ENCODE measurements around the gene ALDH9A1.

The ALDH9A1 gene

DNA sequence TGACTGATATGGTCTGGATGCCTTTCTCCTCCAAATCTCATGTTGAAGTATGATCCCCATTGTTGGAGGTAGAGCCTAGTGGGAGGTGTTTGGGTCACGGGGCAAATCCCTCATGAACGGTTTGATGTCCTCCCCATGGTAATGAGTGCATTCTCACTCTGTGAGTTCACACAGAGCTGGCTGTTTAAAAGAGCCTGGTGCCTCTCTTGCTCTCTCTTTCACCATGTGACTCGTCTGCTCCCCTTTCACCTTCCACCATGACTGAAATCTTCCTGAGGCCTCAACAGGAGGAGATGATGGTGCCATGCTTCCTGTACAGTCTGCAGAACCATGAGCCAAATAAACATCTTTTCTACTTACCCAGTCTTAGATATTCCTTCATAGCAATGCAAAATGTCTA is 30.2 kb downstream of the ALDH9A1 start:
- peaks cover 90% of the 10 kb centered on the region for H3K36me3 ChIP-seq (ENCODE audit: insufficient read depth, low read length)
- H3K9ac ChIP-seq (ENCODE audit: low read depth, low read length, poor library complexity, severe bottlenecking), result no peak overlapping the region
- H3K27me3 ChIP-seq (ENCODE audit: insufficient read depth, low read length, poor library complexity, severe bottlenecking), result no peaks in the 10 kb centered on the region
- no peak overlapping the region for H3K4me2 ChIP-seq (ENCODE audit: low read depth, low read length, poor library complexity, severe bottlenecking)
- no peaks in the 10 kb centered on the region for H3K9me3 ChIP-seq (ENCODE audit: insufficient read depth, low read depth, low read length)
- no peak overlapping the region for H2AFZ ChIP-seq (ENCODE audit: low read length)
- no peaks in the 10 kb centered on the region for H4K20me1 ChIP-seq (ENCODE audit: insufficient read depth, low read length, poor library complexity, severe bottlenecking)
- H3K9me2 ChIP-seq (replicated peaks; ENCODE audit: low read depth, low read length), result no peaks in the 10 kb centered on the region
- H3F3A ChIP-seq (ENCODE audit: low read depth), result no peaks in the 10 kb centered on the region
- H3K4me1 ChIP-seq (ENCODE audit: insufficient read depth, low read length, poor library complexity, severe bottlenecking), result no peaks in the 10 kb centered on the region
- H3K79me2 ChIP-seq (ENCODE audit: insufficient read depth, low read length), result no peaks in the 10 kb centered on the region
- no peak overlapping the region for H3K4me3 ChIP-seq (ENCODE audit: low read length, poor library complexity, severe bottlenecking)
- TF ChIP-seq EZH2phosphoT487 (IDR thresholded peaks at IDR 0.05; ENCODE audit: borderline replicate concordance), result no peak

DNA sequence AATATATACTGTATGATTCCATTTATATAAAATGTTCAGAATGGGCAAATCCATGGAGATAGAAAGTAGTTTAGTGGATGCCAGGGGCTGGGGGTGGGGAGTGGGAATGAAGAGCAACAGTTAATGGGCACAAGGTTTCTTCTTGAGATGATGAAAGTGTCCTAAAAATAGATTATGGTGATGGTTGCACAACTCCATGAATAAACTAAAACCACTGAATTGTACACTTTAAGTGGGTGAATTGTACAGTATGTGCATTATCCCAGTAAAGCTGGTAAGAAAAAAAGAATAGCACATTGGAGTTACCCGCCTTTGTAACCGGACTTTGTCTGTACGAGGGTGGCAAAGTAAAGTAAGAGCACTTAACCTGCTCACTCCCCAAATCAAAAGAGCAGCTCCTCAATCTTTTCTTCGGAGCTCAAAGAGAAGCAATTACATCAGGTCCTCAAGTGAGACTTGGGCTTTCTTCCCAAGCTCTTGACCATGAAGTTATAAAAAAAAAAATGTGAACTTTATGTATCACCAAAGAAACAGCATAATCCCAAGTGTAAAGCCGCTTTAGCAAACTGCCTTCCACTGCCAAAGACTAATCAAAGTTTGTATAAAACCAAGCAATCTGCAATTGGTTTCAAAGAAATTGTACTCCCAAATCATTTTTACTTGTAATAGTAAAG is 32.1 kb downstream of the ALDH9A1 start:
- H3K79me2 ChIP-seq (ENCODE audit: insufficient read depth, low read length), result no peaks in the 10 kb centered on the region
- TF ChIP-seq, protein P1, sequence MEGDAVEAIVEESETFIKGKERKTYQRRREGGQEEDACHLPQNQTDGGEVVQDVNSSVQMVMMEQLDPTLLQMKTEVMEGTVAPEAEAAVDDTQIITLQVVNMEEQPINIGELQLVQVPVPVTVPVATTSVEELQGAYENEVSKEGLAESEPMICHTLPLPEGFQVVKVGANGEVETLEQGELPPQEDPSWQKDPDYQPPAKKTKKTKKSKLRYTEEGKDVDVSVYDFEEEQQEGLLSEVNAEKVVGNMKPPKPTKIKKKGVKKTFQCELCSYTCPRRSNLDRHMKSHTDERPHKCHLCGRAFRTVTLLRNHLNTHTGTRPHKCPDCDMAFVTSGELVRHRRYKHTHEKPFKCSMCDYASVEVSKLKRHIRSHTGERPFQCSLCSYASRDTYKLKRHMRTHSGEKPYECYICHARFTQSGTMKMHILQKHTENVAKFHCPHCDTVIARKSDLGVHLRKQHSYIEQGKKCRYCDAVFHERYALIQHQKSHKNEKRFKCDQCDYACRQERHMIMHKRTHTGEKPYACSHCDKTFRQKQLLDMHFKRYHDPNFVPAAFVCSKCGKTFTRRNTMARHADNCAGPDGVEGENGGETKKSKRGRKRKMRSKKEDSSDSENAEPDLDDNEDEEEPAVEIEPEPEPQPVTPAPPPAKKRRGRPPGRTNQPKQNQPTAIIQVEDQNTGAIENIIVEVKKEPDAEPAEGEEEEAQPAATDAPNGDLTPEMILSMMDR (conservative IDR thresholded peaks at IDR 0.05; ENCODE audit: low read length), result no peak
- TF ChIP-seq EZH2phosphoT487 (IDR thresholded peaks at IDR 0.05; ENCODE audit: borderline replicate concordance), result no peak
- no peak overlapping the region for H2AFZ ChIP-seq (ENCODE audit: low read length)
- no peaks in the 10 kb centered on the region for H3K9me2 ChIP-seq (replicated peaks; ENCODE audit: low read depth, low read length)
- H3K27me3 ChIP-seq (ENCODE audit: insufficient read depth, low read length, poor library complexity, severe bottlenecking), result no peaks in the 10 kb centered on the region
- H3K9ac ChIP-seq (ENCODE audit: low read depth, low read length, poor library complexity, severe bottlenecking), result no peak overlapping the region
- H3K4me1 ChIP-seq (ENCODE audit: insufficient read depth, low read length, poor library complexity, severe bottlenecking), result no peaks in the 10 kb centered on the region
- H3K9me3 ChIP-seq (ENCODE audit: insufficient read depth, low read depth, low read length), result no peaks in the 10 kb centered on the region
- no peaks in the 10 kb centered on the region for H4K20me1 ChIP-seq (ENCODE audit: insufficient read depth, low read length, poor library complexity, severe bottlenecking)
- H3K4me2 ChIP-seq (ENCODE audit: low read depth, low read length, poor library complexity, severe bottlenecking), result no peak overlapping the region
- H3K36me3 ChIP-seq (ENCODE audit: insufficient read depth, low read length), result peaks cover 95% of the 10 kb centered on the region
- no peaks in the 10 kb centered on the region for H3F3A ChIP-seq (ENCODE audit: low read depth)
- H3K4me3 ChIP-seq (ENCODE audit: low read length, poor library complexity, severe bottlenecking), result no peak overlapping the region

DNA sequence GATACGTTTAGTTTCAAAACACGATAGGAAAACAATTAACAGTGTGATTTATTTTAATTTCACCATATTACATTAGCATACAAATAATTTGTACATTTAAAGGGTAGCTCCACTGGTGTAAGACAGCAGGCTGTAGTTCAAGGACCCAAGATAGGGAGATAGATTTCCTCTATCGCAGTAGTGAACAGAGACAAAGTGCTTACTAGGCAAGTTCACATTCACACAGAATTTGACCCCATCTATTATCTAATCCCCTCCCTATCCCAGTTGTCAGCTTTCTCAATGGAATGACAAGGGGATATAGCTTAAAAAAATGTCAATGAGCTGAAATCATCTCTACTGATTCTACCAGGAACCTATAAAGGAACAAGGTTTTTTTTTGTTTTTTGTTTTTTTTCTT is 36.2 kb downstream of the ALDH9A1 start:
- TF ChIP-seq, protein P1 (conservative IDR thresholded peaks at IDR 0.05; ENCODE audit: low read length), result no peak
- no peak for TF ChIP-seq EZH2phosphoT487 (IDR thresholded peaks at IDR 0.05; ENCODE audit: borderline replicate concordance)
- H3K9me3 ChIP-seq (ENCODE audit: insufficient read depth, low read depth, low read length), result no peaks in the 10 kb centered on the region
- no peak overlapping the region for H2AFZ ChIP-seq (ENCODE audit: low read length)
- H3K36me3 ChIP-seq (ENCODE audit: insufficient read depth, low read length), result peaks cover 79% of the 10 kb centered on the region
- H3K27me3 ChIP-seq (ENCODE audit: insufficient read depth, low read length, poor library complexity, severe bottlenecking), result no peaks in the 10 kb centered on the region
- H3K4me2 ChIP-seq (ENCODE audit: low read depth, low read length, poor library complexity, severe bottlenecking), result no peak overlapping the region
- H3K4me1 ChIP-seq (ENCODE audit: insufficient read depth, low read length, poor library complexity, severe bottlenecking), result no peaks in the 10 kb centered on the region
- no peak overlapping the region for H3K9ac ChIP-seq (ENCODE audit: low read depth, low read length, poor library complexity, severe bottlenecking)
- H3K4me3 ChIP-seq (ENCODE audit: low read length, poor library complexity, severe bottlenecking), result no peak overlapping the region
- no peaks in the 10 kb centered on the region for H3K79me2 ChIP-seq (ENCODE audit: insufficient read depth, low read length)
- no peaks in the 10 kb centered on the region for H4K20me1 ChIP-seq (ENCODE audit: insufficient read depth, low read length, poor library complexity, severe bottlenecking)
- no peaks in the 10 kb centered on the region for H3F3A ChIP-seq (ENCODE audit: low read depth)
- no peaks in the 10 kb centered on the region for H3K9me2 ChIP-seq (replicated peaks; ENCODE audit: low read depth, low read length)

DNA sequence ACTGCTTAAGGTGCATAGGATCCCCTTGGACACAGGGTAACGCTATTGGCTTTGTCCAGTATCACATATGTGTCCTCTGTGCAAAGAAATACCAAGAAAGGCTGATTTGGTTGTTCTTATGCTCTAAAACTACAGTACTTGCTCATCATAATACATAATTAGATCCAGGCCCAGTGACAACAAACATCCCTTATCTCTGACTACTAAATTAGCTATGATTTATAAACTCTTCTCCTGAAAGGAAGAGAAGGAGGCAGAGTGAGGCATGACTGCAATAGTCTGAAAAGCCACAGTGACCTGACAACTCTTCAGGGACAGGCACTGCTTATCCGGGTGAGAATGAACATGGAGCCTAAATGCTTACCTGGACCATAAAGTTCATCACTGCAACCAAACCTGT is 36.7 kb downstream of the ALDH9A1 start:
- TF ChIP-seq, protein P1 (conservative IDR thresholded peaks at IDR 0.05; ENCODE audit: low read length), result no peak
- TF ChIP-seq EZH2phosphoT487 (IDR thresholded peaks at IDR 0.05; ENCODE audit: borderline replicate concordance), result no peak
- H3K4me3 ChIP-seq (ENCODE audit: low read length, poor library complexity, severe bottlenecking), result no peak overlapping the region
- H3K4me1 ChIP-seq (ENCODE audit: insufficient read depth, low read length, poor library complexity, severe bottlenecking), result no peaks in the 10 kb centered on the region
- no peaks in the 10 kb centered on the region for H3K79me2 ChIP-seq (ENCODE audit: insufficient read depth, low read length)
- peaks cover 74% of the 10 kb centered on the region for H3K36me3 ChIP-seq (ENCODE audit: insufficient read depth, low read length)
- no peak overlapping the region for H3K9ac ChIP-seq (ENCODE audit: low read depth, low read length, poor library complexity, severe bottlenecking)
- H2AFZ ChIP-seq (ENCODE audit: low read length), result no peak overlapping the region
- H3F3A ChIP-seq (ENCODE audit: low read depth), result no peaks in the 10 kb centered on the region
- no peaks in the 10 kb centered on the region for H3K9me3 ChIP-seq (ENCODE audit: insufficient read depth, low read depth, low read length)
- no peaks in the 10 kb centered on the region for H3K9me2 ChIP-seq (replicated peaks; ENCODE audit: low read depth, low read length)
- no peak overlapping the region for H3K4me2 ChIP-seq (ENCODE audit: low read depth, low read length, poor library complexity, severe bottlenecking)
- no peaks in the 10 kb centered on the region for H4K20me1 ChIP-seq (ENCODE audit: insufficient read depth, low read length, poor library complexity, severe bottlenecking)
- no peaks in the 10 kb centered on the region for H3K27me3 ChIP-seq (ENCODE audit: insufficient read depth, low read length, poor library complexity, severe bottlenecking)

All from Loucy (cell line).